ENCODE measurements around the gene XRCC3.

Gene XRCC3

GRCh38 chr14:103704708-103705107, 10.5 kb downstream of the XRCC3 start:
- ATAC-seq (replicated peaks) = no peak
- Mint-ChIP-seq H3K36me3 (ENCODE audit: insufficient read depth) (peaks cover 20% of the 10 kb centered on the region), H3K27ac (peak overlapping the region in 1 of 2 donors; percentile 44)

GRCh38 chr14:103703433-103704385, 11.5 kb downstream of the XRCC3 start:
- DNase-seq (no peak), ATAC-seq (replicated peaks) (no peak)
- H3K4me1 Mint-ChIP-seq (ENCODE audit: low read depth in 2 of 2) = peaks cover 5 to 6% of the 10 kb centered on the region in 2 donors
- peaks cover 24% of the 10 kb centered on the region for H3K36me3 Mint-ChIP-seq (ENCODE audit: insufficient read depth)
- no peaks in the 10 kb centered on the region for H3K27me3 Mint-ChIP-seq
- peak overlapping the region in 1 of 2 donors; percentile 49 for H3K27ac Mint-ChIP-seq
- no peak overlapping the region for H3K4me3 Mint-ChIP-seq
- no peaks in the 10 kb centered on the region for H3K9me3 Mint-ChIP-seq

More at GRCh38 chr14:103704708-103705107, 10.5 kb downstream of the XRCC3 start:
- Mint-ChIP-seq H3K4me1 (ENCODE audit: low read depth in 2 of 2) (peaks cover 5 to 6% of the 10 kb centered on the region in 2 donors), H3K4me3 (no peak overlapping the region), H3K27me3 (no peaks in the 10 kb centered on the region), H3K9me3 (no peaks in the 10 kb centered on the region)
- no peak for DNase-seq

GRCh38 chr14:103702497-103703432, 12.5 kb downstream of the XRCC3 start:
- H3K27ac Mint-ChIP-seq = peak overlapping the region; percentile 66 to 71

GRCh38 chr14:103702095-103702494, 13.2 kb downstream of the XRCC3 start:
- H3K36me3 Mint-ChIP-seq (ENCODE audit: insufficient read depth) = peaks cover 24% of the 10 kb centered on the region
- DNase-seq (no peak), ATAC-seq (replicated peaks) (no peak)
- H3K4me3 Mint-ChIP-seq = no peak overlapping the region
- H3K27ac Mint-ChIP-seq = peak overlapping the region; percentile 66 to 72
- no peaks in the 10 kb centered on the region for H3K27me3 Mint-ChIP-seq
- H3K4me1 Mint-ChIP-seq (ENCODE audit: low read depth in 2 of 2) = peaks cover 5 to 6% of the 10 kb centered on the region in 2 donors
- no peaks in the 10 kb centered on the region for H3K9me3 Mint-ChIP-seq

More at GRCh38 chr14:103702497-103703432, 12.5 kb downstream of the XRCC3 start:
- H3K36me3 Mint-ChIP-seq (ENCODE audit: insufficient read depth) = peaks cover 24% of the 10 kb centered on the region
- peaks cover 5 to 6% of the 10 kb centered on the region in 2 donors for H3K4me1 Mint-ChIP-seq (ENCODE audit: low read depth in 2 of 2)
- DNase-seq (no peak), ATAC-seq (replicated peaks) (no peak)
- H3K9me3 Mint-ChIP-seq = no peaks in the 10 kb centered on the region
- H3K27me3 Mint-ChIP-seq = no peaks in the 10 kb centered on the region
- no peak overlapping the region for H3K4me3 Mint-ChIP-seq

- H3K27me3 Mint-ChIP-seq = no peaks in the 10 kb centered on the region
- DNase-seq = no peak
- peaks cover 5 to 12% of the 10 kb centered on the region in 2 donors for H3K4me1 Mint-ChIP-seq (ENCODE audit: low read depth in 2 of 2)
- H3K27ac Mint-ChIP-seq = no peak overlapping the region
- H3K9me3 Mint-ChIP-seq = no peaks in the 10 kb centered on the region
- peaks cover 24% of the 10 kb centered on the region for H3K36me3 Mint-ChIP-seq (ENCODE audit: insufficient read depth)
- H3K4me3 Mint-ChIP-seq = no peak overlapping the region
- ATAC-seq (replicated peaks) = no peak
Observed at GRCh38 chr14:103700753-103701490, 14.3 kb downstream of the XRCC3 start.

- Mint-ChIP-seq H3K9me3 (no peaks in the 10 kb centered on the region), H3K4me3 (no peak overlapping the region), H3K27me3 (no peaks in the 10 kb centered on the region), H3K36me3 (ENCODE audit: insufficient read depth) (peaks cover 24% of the 10 kb centered on the region), H3K27ac (peak overlapping the region; percentile 69 to 77), H3K4me1 (ENCODE audit: low read depth in 2 of 2) (peaks cover 8 to 14% of the 10 kb centered on the region in 2 donors)
- no peak for ATAC-seq (replicated peaks)
- DNase-seq = no peak
Observed at GRCh38 chr14:103699901-103700752, 15.1 kb downstream of the XRCC3 start.

- Mint-ChIP-seq H3K27ac (peak overlapping the region in 1 of 2 donors; percentile 69), H3K36me3 (ENCODE audit: insufficient read depth) (peaks cover 22% of the 10 kb centered on the region), H3K4me1 (ENCODE audit: low read depth in 2 of 2) (peaks cover 8 to 14% of the 10 kb centered on the region in 2 donors)
Observed at GRCh38 chr14:103699261-103699661, 16.0 kb downstream of the XRCC3 start.

GRCh38 chr14:103698380-103699260, 16.6 kb downstream of the XRCC3 start:
- ATAC-seq (replicated peaks) (no peak), DNase-seq (no peak)
- H3K9me3 Mint-ChIP-seq = no peaks in the 10 kb centered on the region
- H3K4me1 Mint-ChIP-seq (ENCODE audit: low read depth in 2 of 2) = peaks cover 8 to 11% of the 10 kb centered on the region in 2 donors
- H3K27me3 Mint-ChIP-seq = no peaks in the 10 kb centered on the region
- H3K4me3 Mint-ChIP-seq = no peak overlapping the region
- H3K27ac Mint-ChIP-seq = no peak overlapping the region
- peaks cover 24% of the 10 kb centered on the region for H3K36me3 Mint-ChIP-seq (ENCODE audit: insufficient read depth)

More at GRCh38 chr14:103699261-103699661, 16.0 kb downstream of the XRCC3 start:
- DNase-seq (no peak), ATAC-seq (replicated peaks) (no peak)
- Mint-ChIP-seq H3K4me3 (no peak overlapping the region), H3K9me3 (no peaks in the 10 kb centered on the region), H3K27me3 (no peaks in the 10 kb centered on the region)

- Mint-ChIP-seq H3K4me3 (no peak overlapping the region), H3K9me3 (no peaks in the 10 kb centered on the region), H3K27me3 (no peaks in the 10 kb centered on the region), H3K27ac (no peak overlapping the region), H3K36me3 (ENCODE audit: insufficient read depth) (peaks cover 28% of the 10 kb centered on the region), H3K4me1 (ENCODE audit: low read depth in 2 of 2) (peaks cover 3 to 9% of the 10 kb centered on the region in 2 donors)
- DNase-seq = no peak
- ATAC-seq (replicated peaks) = no peak
Observed at GRCh38 chr14:103697603-103698379, 17.5 kb downstream of the XRCC3 start.

- no peak for ATAC-seq (replicated peaks)
- Mint-ChIP-seq H3K27me3 (no peaks in the 10 kb centered on the region), H3K36me3 (ENCODE audit: insufficient read depth) (peaks cover 31% of the 10 kb centered on the region), H3K27ac (no peak overlapping the region), H3K4me1 (ENCODE audit: low read depth in 2 of 2) (peaks cover 3 to 9% of the 10 kb centered on the region in 2 donors), H3K9me3 (no peaks in the 10 kb centered on the region), H3K4me3 (no peak overlapping the region)
- no peak for DNase-seq
Observed at GRCh38 chr14:103697206-103697602, 18.0 kb downstream of the XRCC3 start.
